GM18520 (cell line): Measurements from ENCODE around the gene KRT6B.
"Not testable (repeated sequence)": the region's sequence is repeated elsewhere in the genome, so short reads cannot be mapped to it uniquely, and the experiment has no call there.

Experiments used
- ATAC-seq: cut with Tn5 transposase; IDR thresholded peaks from one replicate; pipeline ENCODE4 v1.9.1; 2021; ENCODE audit not compliant: unreplicated experiment

Gene KRT6B

GRCh38 chr12:52452101-52452500 lies at the start of gene KRT6B:
Gene KRT6B (minus strand): TSS chr12:52452146. CDS start chr12:52452078, 68 bp downstream.
- no peak for ATAC-seq

GRCh38 chr12:52501490-52501889 lies 49.5 kb upstream of the KRT6B start:
- no peak for ATAC-seq

GRCh38 chr12:52500574-52500973 lies 48.6 kb upstream of the KRT6B start:
- not testable (repeated sequence) for ATAC-seq

- ATAC-seq, result no peak
Observed at GRCh38 chr12:52499806-52500560, 48.0 kb upstream of the KRT6B start.

- no peak for ATAC-seq
Observed at GRCh38 chr12:52498946-52499345, 47.0 kb upstream of the KRT6B start.

GRCh38 chr12:52497975-52498374 lies 46.0 kb upstream of the KRT6B start:
- no peak for ATAC-seq

- ATAC-seq, result no peak
Observed at GRCh38 chr12:52496590-52497071, 44.7 kb upstream of the KRT6B start.

GRCh38 chr12:52496054-52496453 lies 44.1 kb upstream of the KRT6B start:
- ATAC-seq, result no peak

GRCh38 chr12:52495389-52495788 lies 43.4 kb upstream of the KRT6B start:
- no peak for ATAC-seq

GRCh38 chr12:52494518-52494917 lies 42.6 kb upstream of the KRT6B start:
- ATAC-seq, result no peak

- ATAC-seq, result no peak
Observed at GRCh38 chr12:52494100-52494499, 42.2 kb upstream of the KRT6B start.

GRCh38 chr12:52493172-52493571 lies 41.2 kb upstream of the KRT6B start, which contains the start of gene KRT6A:
Gene KRT6A (minus strand): TSS chr12:52493257. CDS start chr12:52493188, 69 bp downstream.
- no peak for ATAC-seq

- not testable (repeated sequence) for ATAC-seq
Observed at GRCh38 chr12:52492405-52492804, 40.5 kb upstream of the KRT6B start.

GRCh38 chr12:52491495-52491894 lies 39.5 kb upstream of the KRT6B start:
- ATAC-seq, result not testable (repeated sequence)

- ATAC-seq, result no peak
Observed at GRCh38 chr12:52488736-52489135, 36.8 kb upstream of the KRT6B start.

GRCh38 chr12:52487744-52488443 lies 35.9 kb upstream of the KRT6B start:
- ATAC-seq, result not testable (repeated sequence)

GRCh38 chr12:52487211-52487610 lies 35.3 kb upstream of the KRT6B start:
- no peak for ATAC-seq

- no peak for ATAC-seq
Observed at GRCh38 chr12:52486166-52487105, 34.5 kb upstream of the KRT6B start.

GRCh38 chr12:52480073-52480472 lies 28.1 kb upstream of the KRT6B start:
- ATAC-seq, result no peak

- ATAC-seq, result no peak
Observed at GRCh38 chr12:52477651-52478050, 25.7 kb upstream of the KRT6B start.

GRCh38 chr12:52474212-52474611 lies 22.3 kb upstream of the KRT6B start:
- no peak for ATAC-seq
